Neutrophil (primary cell): Measurements from ENCODE around the gene GNAL.

Source experiments
- H3K27ac ChIP-seq: fragments of 200-600 bp; sonication (generic); 2 replicates; pipeline ENCODE4 v1.5.1; 2016; ENCODE audit warnings: mild to moderate bottlenecking, moderate library complexity
- H3K27me3 ChIP-seq: fragments of 200-600 bp; sonication (generic); 2 replicates; pipeline ENCODE4 v1.6.0; 2016; ENCODE audit warnings: mild to moderate bottlenecking
- H3K36me3 ChIP-seq: fragments of 200-600 bp; sonication (generic); 2 replicates; pipeline ENCODE4 v1.5.1; 2017
- H3K4me1 ChIP-seq, 2 experiments: fragments of 200-600 bp in 1 of 2; sonication (generic) in 1 of 2; 1 replicate in 1 of 2; 2 replicates in 1 of 2; pipeline versions ENCODE4 v1.5.1 to v1.6.1; 2013 to 2016; ENCODE audit warnings: low read depth in 1 of 2, low read length in 1 of 2, mild to moderate bottlenecking in 1 of 2, moderate library complexity in 1 of 2; ENCODE audit not compliant: control insufficient read depth in 1 of 2, insufficient read depth in 1 of 2
- H3K4me3 ChIP-seq, 2 experiments: fragments of 200-600 bp in 1 of 2; sonication (generic) in 1 of 2; 1 replicate in 1 of 2; 2 replicates in 1 of 2; pipeline ENCODE4 v1.5.1; 2013 to 2016; ENCODE audit warnings: low read depth in 1 of 2, low read length in 1 of 2, mild to moderate bottlenecking in 1 of 2, moderate library complexity in 1 of 2
- H3K9me3 ChIP-seq: fragments of 200-600 bp; sonication (generic); 2 replicates; pipeline ENCODE4 v1.5.1; 2016
- TF ChIP-seq, protein P1 (sequence below): fragments of 200-600 bp; sonication (generic); IDR thresholded peaks from 2 replicates; pipeline ENCODE4 v1.5.1; 2016; ENCODE audit warnings: antibody characterized with exemption

Gene GNAL

DNA sequence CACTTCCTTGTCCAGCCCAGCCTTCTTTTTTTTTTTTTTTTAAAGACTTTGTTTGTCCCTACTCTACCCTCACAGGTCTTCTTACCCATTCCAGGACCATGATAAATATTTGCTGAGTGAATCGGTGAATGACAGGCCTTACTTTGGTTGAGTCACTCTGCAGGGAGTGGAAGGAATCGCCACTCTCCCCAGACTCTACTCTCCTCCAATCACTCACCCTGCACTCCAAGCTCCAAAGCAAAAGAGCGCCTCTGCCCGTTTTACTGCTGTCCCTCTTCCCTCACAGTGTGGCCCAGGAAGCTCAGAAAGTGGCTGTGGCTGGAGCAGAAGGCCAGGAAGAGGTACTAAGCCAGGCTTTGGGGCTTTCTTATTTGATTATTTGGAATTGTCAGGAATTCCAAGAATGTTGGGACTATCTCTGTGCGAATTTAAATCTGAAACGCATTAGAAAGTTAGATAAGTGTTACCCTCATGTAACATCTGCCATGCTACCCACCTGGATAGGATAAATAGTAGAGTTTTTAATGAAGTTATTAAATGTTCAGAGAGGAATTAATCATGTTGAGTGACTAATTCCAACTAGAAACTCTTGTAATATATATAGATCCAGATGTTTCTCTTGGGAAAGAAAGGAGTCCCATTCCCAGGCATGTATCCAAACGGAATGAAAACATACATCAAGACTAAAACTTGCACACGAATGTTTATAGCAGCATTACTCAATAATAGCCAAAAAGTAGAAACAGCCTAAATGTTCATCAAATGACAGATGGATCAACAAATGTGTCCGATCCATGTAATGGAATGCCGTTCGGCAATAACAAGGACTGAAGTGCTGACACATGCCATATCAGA is 119.2 kb downstream of the GNAL start:
- no peak overlapping the region for H3K27ac ChIP-seq

GRCh38 chr18:11809895-11810294 is 120.8 kb downstream of the GNAL start:
- H3K36me3 ChIP-seq: no peaks in the 10 kb centered on the region
- no peaks in the 10 kb centered on the region for H3K4me1 ChIP-seq
- no peaks in the 10 kb centered on the region for H3K9me3 ChIP-seq
- no peak overlapping the region for H3K27ac ChIP-seq
- no peak overlapping the region for H3K4me3 ChIP-seq
- TF ChIP-seq, protein P1, sequence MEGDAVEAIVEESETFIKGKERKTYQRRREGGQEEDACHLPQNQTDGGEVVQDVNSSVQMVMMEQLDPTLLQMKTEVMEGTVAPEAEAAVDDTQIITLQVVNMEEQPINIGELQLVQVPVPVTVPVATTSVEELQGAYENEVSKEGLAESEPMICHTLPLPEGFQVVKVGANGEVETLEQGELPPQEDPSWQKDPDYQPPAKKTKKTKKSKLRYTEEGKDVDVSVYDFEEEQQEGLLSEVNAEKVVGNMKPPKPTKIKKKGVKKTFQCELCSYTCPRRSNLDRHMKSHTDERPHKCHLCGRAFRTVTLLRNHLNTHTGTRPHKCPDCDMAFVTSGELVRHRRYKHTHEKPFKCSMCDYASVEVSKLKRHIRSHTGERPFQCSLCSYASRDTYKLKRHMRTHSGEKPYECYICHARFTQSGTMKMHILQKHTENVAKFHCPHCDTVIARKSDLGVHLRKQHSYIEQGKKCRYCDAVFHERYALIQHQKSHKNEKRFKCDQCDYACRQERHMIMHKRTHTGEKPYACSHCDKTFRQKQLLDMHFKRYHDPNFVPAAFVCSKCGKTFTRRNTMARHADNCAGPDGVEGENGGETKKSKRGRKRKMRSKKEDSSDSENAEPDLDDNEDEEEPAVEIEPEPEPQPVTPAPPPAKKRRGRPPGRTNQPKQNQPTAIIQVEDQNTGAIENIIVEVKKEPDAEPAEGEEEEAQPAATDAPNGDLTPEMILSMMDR: no peak
- H3K27me3 ChIP-seq: peaks cover 16% of the 10 kb centered on the region

More for the DNA sequence above, 119.2 kb downstream of the GNAL start:
- H3K4me3 ChIP-seq: no peak overlapping the region
- peaks cover 16% of the 10 kb centered on the region for H3K27me3 ChIP-seq
- H3K4me1 ChIP-seq: no peaks in the 10 kb centered on the region
- no peaks in the 10 kb centered on the region for H3K9me3 ChIP-seq
- TF ChIP-seq, protein P1: no peak
- H3K36me3 ChIP-seq: no peaks in the 10 kb centered on the region

DNA sequence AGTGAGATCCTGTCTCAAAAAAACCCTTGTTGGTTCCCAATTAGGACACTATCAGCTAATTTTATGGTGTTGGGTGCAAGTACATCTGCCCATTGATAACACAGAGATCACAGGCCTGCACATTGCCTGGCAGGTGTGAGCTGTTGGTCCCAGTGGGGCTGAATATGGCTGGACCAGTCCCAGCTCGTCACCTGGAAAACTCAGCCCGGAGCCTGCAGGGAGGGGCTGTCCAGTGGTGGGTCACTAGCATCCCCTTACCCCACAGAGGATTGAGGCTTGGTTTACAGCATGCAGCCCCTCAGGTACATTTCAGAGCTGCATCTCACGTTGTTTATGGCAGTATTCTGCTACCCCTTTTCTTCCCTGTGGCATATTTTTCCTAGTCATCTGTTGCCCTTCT is 121.3 kb downstream of the GNAL start:
- no peaks in the 10 kb centered on the region for H3K36me3 ChIP-seq
- peaks cover 12% of the 10 kb centered on the region for H3K27me3 ChIP-seq
- H3K4me1 ChIP-seq: no peaks in the 10 kb centered on the region
- no peak overlapping the region for H3K27ac ChIP-seq
- H3K4me3 ChIP-seq: no peak overlapping the region
- TF ChIP-seq, protein P1: no peak
- H3K9me3 ChIP-seq: no peaks in the 10 kb centered on the region

DNA sequence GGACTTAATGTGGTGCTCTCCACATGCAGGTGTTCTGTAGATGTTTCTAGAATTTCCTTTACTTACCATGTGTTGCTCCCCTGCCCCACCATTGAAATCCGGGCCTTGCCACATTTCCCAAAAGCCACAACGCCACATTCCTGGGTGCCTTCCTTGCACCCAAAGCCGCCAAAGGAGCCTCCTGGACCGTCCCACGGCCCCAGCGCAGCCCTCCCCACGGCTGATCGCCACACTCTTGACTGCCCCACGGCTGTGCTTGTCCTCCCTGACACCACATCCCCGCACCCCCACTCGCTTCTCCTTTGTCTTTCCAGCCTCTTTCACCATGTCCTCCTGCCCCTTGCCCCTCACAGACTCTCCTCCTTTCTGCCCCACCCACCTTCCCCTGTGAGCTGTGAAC is 121.9 kb downstream of the GNAL start:
- Histone ChIP-seq H3K9me3 (no peaks in the 10 kb centered on the region), H3K4me1 (no peaks in the 10 kb centered on the region), H3K36me3 (no peaks in the 10 kb centered on the region), H3K27ac (no peak overlapping the region), H3K4me3 (no peak overlapping the region), H3K27me3 (peaks cover 7% of the 10 kb centered on the region)
- TF ChIP-seq, protein P1: no peak

DNA sequence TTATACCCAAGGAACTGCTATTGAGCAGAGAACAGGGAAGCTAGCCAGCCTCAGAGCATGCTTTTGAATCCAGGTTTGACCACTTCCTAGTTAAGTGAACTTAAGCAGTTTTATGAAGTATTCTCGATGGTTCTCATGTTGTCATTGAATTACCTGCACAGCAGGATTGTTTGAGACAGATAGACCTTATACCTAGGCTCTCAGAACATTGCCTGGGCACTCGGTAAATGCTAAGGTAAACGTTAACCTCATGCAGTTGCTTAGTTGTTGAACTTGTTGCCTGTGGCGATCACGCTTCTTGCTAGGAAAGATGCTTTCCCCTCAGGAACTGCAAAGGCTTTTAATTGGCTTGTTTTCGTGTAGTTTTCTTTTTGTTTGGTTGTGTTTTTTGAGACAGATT is 128.2 kb downstream of the GNAL start:
- no peaks in the 10 kb centered on the region for H3K4me1 ChIP-seq
- no peak overlapping the region for H3K27ac ChIP-seq
- no peaks in the 10 kb centered on the region for H3K9me3 ChIP-seq
- H3K4me3 ChIP-seq: no peak overlapping the region
- TF ChIP-seq, protein P1: no peak
- no peaks in the 10 kb centered on the region for H3K36me3 ChIP-seq
- H3K27me3 ChIP-seq: peaks cover 29% of the 10 kb centered on the region
